Heart left ventricle (tissue), 13 donors: ENCODE results near the gene LRRC71.

Source experiments
- POLR2A ChIP-seq, 2 donors: fragments of 450-650 bp; IDR thresholded peaks; one replicate each; pipeline ENCODE4 v1.6.1; 2017; ENCODE audit warnings: antibody characterized with exemption in 2 of 2, mild to moderate bottlenecking in 2 of 2, moderate library complexity in 2 of 2
- TF ChIP-seq, protein P1 (sequence below), 12 donors: fragments of 200-600 bp; sonication (generic) in 4 of 12; IDR thresholded peaks; one replicate each; pipeline versions ENCODE4 v1.5.0 to v1.8.0; 2018 to 2022; ENCODE audit warnings: antibody characterized with exemption in 12 of 12, mild to moderate bottlenecking in 5 of 12
- donor health status: ischemic (EF 13 %, LVEDD 7.1; RV severe dilation, severe dysfunction).
- donor health status: DM: no; HTN: yes; CAD: no.
- donor health status: DM: no; HTN: no; CAD: no.
- donor health status: ischemic (EF 25% LVEDD 6.9; RV normal size, moderate dysfunction).
- donor health status: ischemic (EF 25% LVEDD 5.7; RV mildly dilated, moderate dysfunction).
- donor health status: ischemic (EF 35%, LVEDD 5.7; RV mildly dilated, moderate dysfunction).
- donor health status: nonischemic (EF 11% LVEDD 7.7; RV severe dilation, severe dysfunction).
- donor health status: DM: yes; HTN: yes; CAD: no.
- donor health status: PGD.
- donor health status: ischemic (EF 29% LVEDD 5.4; RV normal size, mild dysfunction).
- donor health status: nonischemic (EF 23%, LVEDD 6.1; RV moderate dilation, normal function).

DNA sequence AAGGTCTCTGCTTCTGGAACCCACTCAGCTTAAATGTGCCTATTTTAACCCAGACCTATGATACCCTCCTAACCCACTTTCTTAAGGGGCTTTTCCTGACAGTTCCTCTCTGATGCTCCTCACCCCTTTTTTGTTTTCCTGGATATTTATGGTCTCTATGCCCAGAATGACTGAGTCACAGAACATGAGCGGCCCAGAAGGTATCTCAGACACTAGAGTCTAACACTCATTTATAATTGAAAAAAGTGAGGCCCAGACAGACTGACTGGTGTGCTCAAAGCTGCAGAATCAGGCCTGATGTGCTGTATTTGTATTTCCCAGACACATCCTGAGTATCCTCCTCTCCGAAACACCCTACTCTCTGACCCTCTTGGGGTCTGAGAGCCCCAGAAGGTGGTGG is 44.0 kb downstream of the LRRC71 start:
- TF ChIP-seq, protein P1, sequence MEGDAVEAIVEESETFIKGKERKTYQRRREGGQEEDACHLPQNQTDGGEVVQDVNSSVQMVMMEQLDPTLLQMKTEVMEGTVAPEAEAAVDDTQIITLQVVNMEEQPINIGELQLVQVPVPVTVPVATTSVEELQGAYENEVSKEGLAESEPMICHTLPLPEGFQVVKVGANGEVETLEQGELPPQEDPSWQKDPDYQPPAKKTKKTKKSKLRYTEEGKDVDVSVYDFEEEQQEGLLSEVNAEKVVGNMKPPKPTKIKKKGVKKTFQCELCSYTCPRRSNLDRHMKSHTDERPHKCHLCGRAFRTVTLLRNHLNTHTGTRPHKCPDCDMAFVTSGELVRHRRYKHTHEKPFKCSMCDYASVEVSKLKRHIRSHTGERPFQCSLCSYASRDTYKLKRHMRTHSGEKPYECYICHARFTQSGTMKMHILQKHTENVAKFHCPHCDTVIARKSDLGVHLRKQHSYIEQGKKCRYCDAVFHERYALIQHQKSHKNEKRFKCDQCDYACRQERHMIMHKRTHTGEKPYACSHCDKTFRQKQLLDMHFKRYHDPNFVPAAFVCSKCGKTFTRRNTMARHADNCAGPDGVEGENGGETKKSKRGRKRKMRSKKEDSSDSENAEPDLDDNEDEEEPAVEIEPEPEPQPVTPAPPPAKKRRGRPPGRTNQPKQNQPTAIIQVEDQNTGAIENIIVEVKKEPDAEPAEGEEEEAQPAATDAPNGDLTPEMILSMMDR (IDR thresholded peaks at IDR 0.05), result no peak
- no peak for TF ChIP-seq POLR2A (IDR thresholded peaks at IDR 0.05)
